Rectal smooth muscle tissue (tissue), 1 donor: Measurements from ENCODE around the gene NPC1L1.
"Not testable (repeated sequence)": the region's sequence is repeated elsewhere in the genome, so short reads cannot be mapped to it uniquely, and the experiment has no call there.

ENCODE experiments used
- H3K27ac ChIP-seq: one replicate; pipeline ENCODE4 v1.7.0; 2013; ENCODE audit warnings: low read depth, low read length, inconsistent platforms
- H3K27me3 ChIP-seq: one replicate; pipeline ENCODE4 v1.7.0; 2013; ENCODE audit warnings: low read length; ENCODE audit not compliant: control insufficient read depth, insufficient read depth
- H3K36me3 ChIP-seq: one replicate; pipeline ENCODE4 v1.7.0; 2013; ENCODE audit warnings: low read length; ENCODE audit not compliant: control insufficient read depth, insufficient read depth
- H3K4me1 ChIP-seq: one replicate; pipeline ENCODE4 v1.7.0; 2013; ENCODE audit warnings: low read length; ENCODE audit not compliant: control insufficient read depth, insufficient read depth
- H3K4me3 ChIP-seq: one replicate; pipeline ENCODE4 v1.7.0; 2013; ENCODE audit warnings: low read length
- H3K9ac ChIP-seq: one replicate; pipeline ENCODE4 v1.7.0; 2013; ENCODE audit warnings: low read length

Gene NPC1L1

GRCh38 chr7:44572771-44573170 is 31.6 kb upstream of the NPC1L1 start:
- Histone ChIP-seq H3K27me3 (no peaks in the 10 kb centered on the region), H3K27ac (no peak overlapping the region), H3K9ac (no peak overlapping the region), H3K36me3 (peaks cover 44% of the 10 kb centered on the region), H3K4me3 (peak overlapping the region; percentile 82), H3K4me1 (peaks cover 6% of the 10 kb centered on the region)

- H3K27ac ChIP-seq, result no peak overlapping the region
- peaks cover 6% of the 10 kb centered on the region for H3K4me1 ChIP-seq
- peaks cover 55% of the 10 kb centered on the region for H3K36me3 ChIP-seq
- H3K4me3 ChIP-seq, result no peak overlapping the region
- no peak overlapping the region for H3K9ac ChIP-seq
- H3K27me3 ChIP-seq, result no peaks in the 10 kb centered on the region
Observed at GRCh38 chr7:44569959-44570358, 28.8 kb upstream of the NPC1L1 start.

GRCh38 chr7:44568771-44569560 is 27.8 kb upstream of the NPC1L1 start:
- Histone ChIP-seq H3K4me1 (peaks cover 6% of the 10 kb centered on the region), H3K27ac (no peak overlapping the region), H3K36me3 (peaks cover 61% of the 10 kb centered on the region), H3K27me3 (no peaks in the 10 kb centered on the region), H3K4me3 (no peak overlapping the region), H3K9ac (no peak overlapping the region)

- Histone ChIP-seq H3K36me3 (peaks cover 61% of the 10 kb centered on the region), H3K27ac (no peak overlapping the region), H3K4me1 (peaks cover 5% of the 10 kb centered on the region), H3K9ac (no peak overlapping the region), H3K4me3 (no peak overlapping the region), H3K27me3 (no peaks in the 10 kb centered on the region)
Observed at GRCh38 chr7:44567884-44568283, 26.8 kb upstream of the NPC1L1 start.

- no peak overlapping the region for H3K9ac ChIP-seq
- H3K4me1 ChIP-seq, result no peaks in the 10 kb centered on the region
- no peak overlapping the region for H3K4me3 ChIP-seq
- peaks cover 52% of the 10 kb centered on the region for H3K36me3 ChIP-seq
- H3K27me3 ChIP-seq, result no peaks in the 10 kb centered on the region
- H3K27ac ChIP-seq, result no peak overlapping the region
Observed at GRCh38 chr7:44566680-44567079, 25.6 kb upstream of the NPC1L1 start.

GRCh38 chr7:44565795-44566559 is 24.8 kb upstream of the NPC1L1 start:
- Histone ChIP-seq H3K4me3 (no peak overlapping the region), H3K4me1 (no peaks in the 10 kb centered on the region), H3K36me3 (peaks cover 46% of the 10 kb centered on the region), H3K9ac (no peak overlapping the region), H3K27ac (no peak overlapping the region), H3K27me3 (no peaks in the 10 kb centered on the region)

GRCh38 chr7:44565097-44565794 is 24.1 kb upstream of the NPC1L1 start:
- no peak overlapping the region for H3K4me3 ChIP-seq
- peaks cover 41% of the 10 kb centered on the region for H3K36me3 ChIP-seq
- H3K9ac ChIP-seq, result no peak overlapping the region
- H3K27ac ChIP-seq, result no peak overlapping the region
- no peaks in the 10 kb centered on the region for H3K4me1 ChIP-seq
- no peaks in the 10 kb centered on the region for H3K27me3 ChIP-seq

GRCh38 chr7:44564606-44565005 is 23.5 kb upstream of the NPC1L1 start:
- no peaks in the 10 kb centered on the region for H3K27me3 ChIP-seq
- H3K9ac ChIP-seq, result no peak overlapping the region
- no peaks in the 10 kb centered on the region for H3K4me1 ChIP-seq
- peaks cover 35% of the 10 kb centered on the region for H3K36me3 ChIP-seq
- H3K27ac ChIP-seq, result no peak overlapping the region
- H3K4me3 ChIP-seq, result no peak overlapping the region

- no peak overlapping the region for H3K27ac ChIP-seq
- no peak overlapping the region for H3K9ac ChIP-seq
- peaks cover 21% of the 10 kb centered on the region for H3K36me3 ChIP-seq
- H3K4me1 ChIP-seq, result no peaks in the 10 kb centered on the region
- H3K27me3 ChIP-seq, result no peaks in the 10 kb centered on the region
- H3K4me3 ChIP-seq, result no peak overlapping the region
Observed at GRCh38 chr7:44563171-44563679, 22.1 kb upstream of the NPC1L1 start.

- not testable (repeated sequence) for H3K27ac ChIP-seq, H3K4me3 ChIP-seq, H3K9ac ChIP-seq, H3K4me1 ChIP-seq, H3K27me3 ChIP-seq
- peaks cover 15% of the 10 kb centered on the region for H3K36me3 ChIP-seq
Observed at GRCh38 chr7:44562622-44562962, 21.5 kb upstream of the NPC1L1 start.

- no peaks in the 10 kb centered on the region for H3K27me3 ChIP-seq
- H3K36me3 ChIP-seq, result peaks cover 11% of the 10 kb centered on the region
- no peak overlapping the region for H3K9ac ChIP-seq
- H3K4me1 ChIP-seq, result no peaks in the 10 kb centered on the region
- H3K27ac ChIP-seq, result no peak overlapping the region
- no peak overlapping the region for H3K4me3 ChIP-seq
Observed at GRCh38 chr7:44561962-44562621, 21.0 kb upstream of the NPC1L1 start.

GRCh38 chr7:44561481-44561880 is 20.4 kb upstream of the NPC1L1 start:
- Histone ChIP-seq H3K27me3 (no peaks in the 10 kb centered on the region), H3K36me3 (peaks cover 11% of the 10 kb centered on the region), H3K4me3 (no peak overlapping the region), H3K4me1 (no peaks in the 10 kb centered on the region), H3K27ac (no peak overlapping the region), H3K9ac (no peak overlapping the region)
